ENCODE results near the gene ARHGEF6. TPM values are rescaled to one million over a fixed set of nuclear protein-coding genes. Genes with fewer than 3 reads are reported as not detected.

The ARHGEF6 gene
- total RNA-seq, 1 experiment from 2014 or later = 0.35 TPM

GRCh38 chrX:136762820-136763452 is 17.8 kb downstream of the ARHGEF6 start:
- H3K27me3 Mint-ChIP-seq (ENCODE audit: insufficient read depth, unreplicated experiment) = no peaks in the 10 kb centered on the region
- no peaks in the 10 kb centered on the region for H3K9me3 Mint-ChIP-seq (ENCODE audit: unreplicated experiment)
- ChIA-PET CTCF (no interaction called here), POLR2A (no interaction called here)
- H3K4me1 Mint-ChIP-seq (ENCODE audit: insufficient read depth, unreplicated experiment) = no peaks in the 10 kb centered on the region
- DNase-seq (ENCODE audit: unreplicated experiment) = no peak
- no peak for TF ChIP-seq CTCF (IDR thresholded peaks at IDR 0.05; ENCODE audit: unreplicated experiment)
- no peak overlapping the region for H3K27ac Mint-ChIP-seq (ENCODE audit: low read depth, unreplicated experiment)
- H3K36me3 Mint-ChIP-seq (ENCODE audit: insufficient read depth, unreplicated experiment) = no peaks in the 10 kb centered on the region
- intact Hi-C loops (cut with micrococcal nuclease) = no loop called here
- no peak overlapping the region for H3K4me3 Mint-ChIP-seq (ENCODE audit: unreplicated experiment)
- BruUV-seq (replicated peaks) = no TSS peak

GRCh38 chrX:136761421-136761820 is 19.3 kb downstream of the ARHGEF6 start:
- Mint-ChIP-seq H3K4me1 (ENCODE audit: insufficient read depth, unreplicated experiment) (no peaks in the 10 kb centered on the region), H3K36me3 (ENCODE audit: insufficient read depth, unreplicated experiment) (no peaks in the 10 kb centered on the region), H3K4me3 (ENCODE audit: unreplicated experiment) (no peak overlapping the region), H3K27ac (ENCODE audit: low read depth, unreplicated experiment) (no peak overlapping the region), H3K9me3 (ENCODE audit: unreplicated experiment) (no peaks in the 10 kb centered on the region), H3K27me3 (ENCODE audit: insufficient read depth, unreplicated experiment) (peaks cover 14% of the 10 kb centered on the region)
- DNase-seq (ENCODE audit: unreplicated experiment) = no peak
- no TSS peak for BruUV-seq (replicated peaks)
- TF ChIP-seq CTCF (IDR thresholded peaks at IDR 0.05; ENCODE audit: unreplicated experiment) = no peak
- ChIA-PET CTCF (interaction anchor here (0.6 kb wide), 1 partner anchor 111 kb away, joined by 3 read pairs; no protein-coding TSS in a partner anchor), POLR2A (no interaction called here)
- intact Hi-C loops (cut with micrococcal nuclease) = no loop called here

GRCh38 chrX:136759968-136760367 is 20.8 kb downstream of the ARHGEF6 start:
- Mint-ChIP-seq H3K27ac (ENCODE audit: low read depth, unreplicated experiment) (no peak overlapping the region), H3K4me3 (ENCODE audit: unreplicated experiment) (no peak overlapping the region), H3K4me1 (ENCODE audit: insufficient read depth, unreplicated experiment) (no peaks in the 10 kb centered on the region), H3K27me3 (ENCODE audit: insufficient read depth, unreplicated experiment) (peaks cover 29% of the 10 kb centered on the region), H3K9me3 (ENCODE audit: unreplicated experiment) (no peaks in the 10 kb centered on the region), H3K36me3 (ENCODE audit: insufficient read depth, unreplicated experiment) (no peaks in the 10 kb centered on the region)
- POLR2A ChIA-PET = interaction anchor here (1.3 kb wide), 1 partner anchor 13 kb away, joined by 3 read pairs; no protein-coding TSS in a partner anchor
- no peak for DNase-seq (ENCODE audit: unreplicated experiment)
- BruUV-seq (replicated peaks) = no TSS peak
- no peak for TF ChIP-seq CTCF (IDR thresholded peaks at IDR 0.05; ENCODE audit: unreplicated experiment)
- CTCF ChIA-PET = no interaction called here
- intact Hi-C loops (cut with micrococcal nuclease) = no loop called here

GRCh38 chrX:136755411-136755810 is 25.3 kb downstream of the ARHGEF6 start:
- Mint-ChIP-seq H3K4me3 (ENCODE audit: unreplicated experiment) (no peak overlapping the region), H3K9me3 (ENCODE audit: unreplicated experiment) (no peaks in the 10 kb centered on the region), H3K4me1 (ENCODE audit: insufficient read depth, unreplicated experiment) (peaks cover 6% of the 10 kb centered on the region), H3K27ac (ENCODE audit: low read depth, unreplicated experiment) (no peak overlapping the region), H3K27me3 (ENCODE audit: insufficient read depth, unreplicated experiment) (peaks cover 56% of the 10 kb centered on the region), H3K36me3 (ENCODE audit: insufficient read depth, unreplicated experiment) (no peaks in the 10 kb centered on the region)
- intact Hi-C loops (cut with micrococcal nuclease) = no loop called here
- ChIA-PET POLR2A (no interaction called here), CTCF (no interaction called here)
- DNase-seq (ENCODE audit: unreplicated experiment) = no peak
- BruUV-seq (replicated peaks) = no TSS peak
- TF ChIP-seq CTCF (IDR thresholded peaks at IDR 0.05; ENCODE audit: unreplicated experiment) = no peak

Measured in MCF 10A (cell line).